ENCODE data around the gene HMX3. TPM values are rescaled to one million over a fixed set of nuclear protein-coding genes. Genes with fewer than 3 reads are reported as not detected.

The HMX3 gene
- total and polyA plus RNA-seq, 2 of the 13 experiments (the other 11 are each of a cell fraction or from before 2014, with no cell fraction given), result not detected

GRCh38 chr10:123133541-123134342 is 2.0 kb upstream of the HMX3 start:
- ATAC-seq, result no peak; the same call in 2 of the 3 replicates
- Histone ChIP-seq H3K79me2 (ENCODE audit: insufficient read depth, low read length) (no peaks in the 10 kb centered on the region), H3K4me2 (ENCODE audit: low read depth, low read length) (peak overlapping the region; percentile 89), H3K36me3 (replicated peaks in 1 of 2; ENCODE audit: control insufficient read depth in 1 of 2, insufficient read depth in 2 of 2, low read length in 2 of 2) (no peaks in the 10 kb centered on the region), H2AFZ (ENCODE audit: low read length) (no peak overlapping the region), H4K20me1 (ENCODE audit: insufficient read depth, low read length) (peaks cover 6% of the 10 kb centered on the region; the same call in 1 of the 2 replicates), H3K27me3 (ENCODE audit: control insufficient read depth in 1 of 2, insufficient read depth in 2 of 2, low read length in 2 of 2) (peaks cover 14 to 88% of the 10 kb centered on the region in 2 experiments; a peak in 4 of 5 replicates), H3K4me1 (ENCODE audit: insufficient read depth, low read length) (peaks cover 39% of the 10 kb centered on the region), H3K27ac (ENCODE audit: extremely low read length, insufficient read depth, low read length) (no peak overlapping the region), H3K4me3 (replicated peaks in 1 of 3; ENCODE audit: insufficient read depth in 1 of 3, low read depth in 2 of 3, low read length in 3 of 3) (peak overlapping the region in 1 of 3 experiments; percentile 66; a peak in 1 of 6 replicates), H3K9ac (ENCODE audit: insufficient read depth, low read depth, low read length) (no peak overlapping the region), H3K9me3 (ENCODE audit: low read length) (no peaks in the 10 kb centered on the region)
- POLR2A ChIA-PET, result no interaction called here
- WGBS (ENCODE audit: low lambda C conversion rate), result 57% methylated on average over 18 of the region's 40 CpGs
- in situ Hi-C loops (cut with HindIII; ENCODE audit: extremely low pct_ligation_motif_present, low pct_unique_long_range_greater_than_20kb), result loop anchor here (5.0 kb wide), 2 partner anchors 244 to 429 kb away; no protein-coding TSS in a partner anchor
- intact Hi-C loops (cut with micrococcal nuclease; ENCODE audit: unreplicated experiment), result loop anchor here (1.0 to 2.0 kb wide), 5 partner anchors 32 to 426 kb away; no protein-coding TSS in a partner anchor
- CTCF ChIA-PET (ENCODE audit: low intra/inter-chr PET ratio, low total read pairs), result interaction anchor here (0.9 to 2.5 kb wide), 6 partner anchors 10 to 425 kb away, joined by 3 to 22 read pairs (median 6); no protein-coding TSS in a partner anchor
- TF ChIP-seq EZH2 (conservative IDR thresholded peaks at IDR 0.05; ENCODE audit: low read depth, low read length), result peak; percentile 49; the same call in 1 of the 2 replicates
- no peak for TF ChIP-seq ZFP37 (CRISPR knock-in tag; IDR thresholded peaks at IDR 0.05; ENCODE audit: borderline replicate concordance)
- BruUV-seq (replicated peaks), result no TSS peak
- DNase-seq (ENCODE audit: low spot score), result no peak
- no peak for FAIRE-seq

- CTCF ChIA-PET (ENCODE audit: low intra/inter-chr PET ratio, low total read pairs), result interaction anchor here (1.2 to 2.5 kb wide), 2 partner anchors 31 to 246 kb away, joined by 4 to 11 read pairs; no protein-coding TSS in a partner anchor
- ATAC-seq, result no peak
- no TSS peak for BruUV-seq (replicated peaks)
- H3K4me2 ChIP-seq (ENCODE audit: low read depth, low read length), result peak overlapping the region; percentile 69; the same call in 1 of the 2 replicates
- POLR2A ChIA-PET, result no interaction called here
- no peak overlapping the region for H3K4me3 ChIP-seq (replicated peaks in 1 of 3; ENCODE audit: insufficient read depth in 1 of 3, low read depth in 2 of 3, low read length in 3 of 3)
- no peaks in the 10 kb centered on the region for H3K79me2 ChIP-seq (ENCODE audit: insufficient read depth, low read length)
- no peaks in the 10 kb centered on the region for H3K36me3 ChIP-seq (replicated peaks in 1 of 2; ENCODE audit: control insufficient read depth in 1 of 2, insufficient read depth in 2 of 2, low read length in 2 of 2)
- H3K27me3 ChIP-seq (ENCODE audit: control insufficient read depth in 1 of 2, insufficient read depth in 2 of 2, low read length in 2 of 2), result peaks cover 15 to 85% of the 10 kb centered on the region in 2 experiments; a peak in 4 of 5 replicates
- DNase-seq (ENCODE audit: low spot score), result no peak
- no peak overlapping the region for H3K9ac ChIP-seq (ENCODE audit: insufficient read depth, low read depth, low read length)
- intact Hi-C loops (cut with micrococcal nuclease; ENCODE audit: unreplicated experiment) (no loop called here), in situ Hi-C loops (cut with HindIII; ENCODE audit: extremely low pct_ligation_motif_present, low pct_unique_long_range_greater_than_20kb) (loop anchor here (5.0 kb wide), 2 partner anchors 243 to 428 kb away; no protein-coding TSS in a partner anchor)
- peaks cover 6% of the 10 kb centered on the region; the same call in 1 of the 2 replicates for H4K20me1 ChIP-seq (ENCODE audit: insufficient read depth, low read length)
- no peak overlapping the region for H2AFZ ChIP-seq (ENCODE audit: low read length)
- H3K9me3 ChIP-seq (ENCODE audit: low read length), result no peaks in the 10 kb centered on the region
- no peak for FAIRE-seq
- no peak overlapping the region for H3K27ac ChIP-seq (ENCODE audit: extremely low read length, insufficient read depth, low read length)
- H3K4me1 ChIP-seq (ENCODE audit: insufficient read depth, low read length), result peaks cover 46% of the 10 kb centered on the region
- 67% methylated on average over 23 of the region's 42 CpGs for WGBS (ENCODE audit: low lambda C conversion rate)
- TF ChIP-seq KAT8 (CRISPR knock-in tag; IDR thresholded peaks at IDR 0.05) (no peak), TARDBP (CRISPR knock-in tag; IDR thresholded peaks at IDR 0.05) (no peak), SOX13 (IDR thresholded peaks at IDR 0.05) (no peak), SOX13 (CRISPR knock-in tag; conservative IDR thresholded peaks at IDR 0.05 in 1 of 2, IDR thresholded peaks at IDR 0.05 in 1 of 2) (no peak), ZNF180 (CRISPR knock-in tag; IDR thresholded peaks at IDR 0.05; ENCODE audit: borderline replicate concordance, low read depth) (no peak), SP5 (CRISPR knock-in tag; IDR thresholded peaks at IDR 0.05; ENCODE audit: borderline replicate concordance, low read depth) (no peak), ZKSCAN1 (IDR thresholded peaks at IDR 0.05; ENCODE audit: low read length) (no peak), SRY (CRISPR knock-in tag; IDR thresholded peaks at IDR 0.05) (no peak), CBX2 (IDR thresholded peaks at IDR 0.05; ENCODE audit: low read depth, low read length) (no peak), CBX2 (CRISPR knock-in tag; IDR thresholded peaks at IDR 0.05; ENCODE audit: low read depth) (no peak), ZSCAN20 (CRISPR knock-in tag; IDR thresholded peaks at IDR 0.05; ENCODE audit: borderline replicate concordance) (no peak), NAIF1 (CRISPR knock-in tag; IDR thresholded peaks at IDR 0.05; ENCODE audit: borderline replicate concordance) (no peak), CSRNP1 (CRISPR knock-in tag; IDR thresholded peaks at IDR 0.05) (no peak), KLF16 (CRISPR knock-in tag; IDR thresholded peaks at IDR 0.05) (no peak)
Measured at GRCh38 chr10:123134343-123134914, 1.3 kb upstream of the HMX3 start.
